GM19468 (cell line): ENCODE data around the gene SEC24A.
"Not testable (repeated sequence)": the region's sequence is repeated elsewhere in the genome, so short reads cannot be mapped to it uniquely, and the experiment has no call there.

Experiments
- ATAC-seq: cut with Tn5 transposase; IDR thresholded peaks from one replicate; pipeline ENCODE4 v1.9.1; 2021; ENCODE audit warnings: mild to moderate bottlenecking, moderate library complexity, moderate number of reproducible peaks; ENCODE audit not compliant: unreplicated experiment; ENCODE audit errors: extremely low read depth

SEC24A gene

DNA sequence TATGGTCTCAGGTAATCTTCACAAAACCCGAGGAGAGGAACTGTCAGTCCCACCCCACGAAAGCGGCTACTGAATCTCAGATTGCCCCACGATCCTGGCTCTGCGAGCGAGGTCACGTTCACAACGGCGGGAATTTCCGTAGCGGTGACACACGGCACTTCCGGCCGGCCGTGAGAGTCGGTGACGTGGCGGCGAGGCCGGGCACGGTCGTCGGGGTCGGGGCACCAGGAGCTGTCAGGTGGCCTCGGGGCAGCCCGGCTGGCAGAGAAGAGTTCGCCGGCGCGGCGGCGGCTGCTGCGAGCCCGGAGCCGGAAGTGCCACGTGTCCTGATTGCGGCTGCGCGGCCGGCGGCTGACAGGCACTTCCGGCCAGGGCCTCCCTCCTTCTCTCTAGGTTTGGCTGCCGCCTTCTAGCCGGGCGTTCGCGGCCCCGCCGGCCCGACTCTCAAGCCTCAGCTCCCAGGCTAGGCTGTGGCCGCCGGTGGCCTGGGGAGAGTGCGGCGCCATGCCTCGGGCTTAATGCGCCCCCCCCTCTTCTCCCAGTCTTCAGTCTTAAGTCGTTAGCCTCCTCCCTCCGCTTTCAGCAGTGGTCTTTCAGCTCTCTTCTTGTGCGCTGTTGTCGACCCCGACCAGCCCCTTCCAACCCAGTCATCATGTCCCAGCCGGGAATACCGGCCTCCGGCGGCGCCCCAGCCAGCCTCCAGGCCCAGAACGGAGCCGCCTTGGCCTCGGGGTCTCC lies at the start of gene SEC24A:
SEC24A (plus strand) TSS at position 361 of the 738 bp plus-strand sequence; CDS start at position 653, 292 bp downstream.
- peak; percentile 73 for ATAC-seq

DNA sequence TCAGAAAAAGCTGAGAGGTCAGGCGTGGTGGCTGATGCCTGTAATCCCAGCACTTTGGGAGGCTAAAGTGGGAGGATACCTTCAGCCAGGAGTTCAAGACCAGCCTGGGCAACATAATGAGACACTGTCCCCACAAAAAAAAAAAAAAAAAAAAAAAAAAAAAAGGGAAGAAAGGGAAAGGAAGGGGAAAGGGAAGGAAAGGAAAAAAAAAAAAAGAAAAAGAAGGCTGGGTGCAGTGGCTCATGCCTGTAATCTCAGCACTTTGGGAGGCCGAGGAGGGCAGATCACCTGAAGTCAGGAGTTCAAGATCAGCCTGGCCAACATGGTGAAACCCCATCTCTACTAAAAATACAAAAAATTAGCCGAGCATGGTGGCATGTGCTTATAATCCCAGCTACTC lies 48.8 kb upstream of the SEC24A start:
- not testable (repeated sequence) for ATAC-seq

DNA sequence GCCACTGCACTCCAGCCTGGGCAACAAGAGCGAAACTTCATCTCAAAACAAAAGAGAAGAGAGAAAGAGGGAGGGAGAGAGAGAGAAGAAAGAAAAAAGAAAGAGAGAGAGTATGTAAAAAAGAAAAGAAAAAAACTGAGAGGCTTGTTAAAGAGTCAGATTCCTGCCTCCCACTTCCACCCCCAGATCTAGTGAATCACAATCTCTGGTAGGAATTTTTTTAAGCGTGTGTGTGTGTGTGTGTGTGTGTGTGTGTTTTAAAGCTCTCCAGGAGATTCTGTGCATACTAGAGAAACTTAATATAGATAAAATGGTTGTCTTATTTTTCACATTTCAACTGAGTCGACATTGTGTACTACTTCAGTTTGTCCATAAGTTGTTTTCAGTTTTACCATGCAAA lies 48.0 kb upstream of the SEC24A start:
- no peak for ATAC-seq

DNA sequence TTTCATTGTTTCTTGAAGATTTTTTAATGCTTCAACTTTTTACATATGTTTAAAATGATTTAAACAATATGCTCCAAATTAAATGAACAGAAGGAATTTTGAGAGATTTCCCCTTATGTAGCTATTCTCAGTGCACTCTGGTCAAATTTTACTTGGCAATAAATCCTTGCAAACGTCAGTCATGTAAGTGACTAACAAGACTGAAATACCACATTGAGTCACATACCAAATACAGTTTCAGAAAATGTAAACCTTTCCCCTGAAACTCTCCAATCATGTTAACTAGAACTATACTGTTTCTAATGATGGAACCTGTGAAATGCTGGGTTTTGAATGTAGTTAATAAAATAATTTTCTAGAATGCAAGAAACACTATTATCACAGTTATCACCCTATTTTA lies 45.5 kb upstream of the SEC24A start:
- no peak for ATAC-seq

DNA sequence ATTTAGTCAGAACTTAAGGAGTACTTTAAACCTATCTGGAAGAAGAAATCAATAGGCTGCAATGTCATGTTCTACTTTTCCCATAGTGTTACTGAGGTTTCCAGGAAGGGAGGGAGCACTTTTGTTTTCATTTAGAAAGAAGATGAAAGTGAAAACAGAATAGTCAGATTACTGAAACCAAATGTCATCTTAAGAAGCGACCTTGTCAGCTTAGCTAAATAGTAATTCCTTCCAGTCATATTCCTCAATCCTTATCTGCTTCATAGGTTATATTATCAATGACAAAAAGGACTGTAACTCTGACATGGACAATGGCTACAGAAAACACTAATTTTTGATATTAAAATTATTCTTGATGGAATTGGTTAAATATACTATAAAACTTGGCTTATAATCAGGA lies 43.7 kb upstream of the SEC24A start:
- ATAC-seq: no peak

DNA sequence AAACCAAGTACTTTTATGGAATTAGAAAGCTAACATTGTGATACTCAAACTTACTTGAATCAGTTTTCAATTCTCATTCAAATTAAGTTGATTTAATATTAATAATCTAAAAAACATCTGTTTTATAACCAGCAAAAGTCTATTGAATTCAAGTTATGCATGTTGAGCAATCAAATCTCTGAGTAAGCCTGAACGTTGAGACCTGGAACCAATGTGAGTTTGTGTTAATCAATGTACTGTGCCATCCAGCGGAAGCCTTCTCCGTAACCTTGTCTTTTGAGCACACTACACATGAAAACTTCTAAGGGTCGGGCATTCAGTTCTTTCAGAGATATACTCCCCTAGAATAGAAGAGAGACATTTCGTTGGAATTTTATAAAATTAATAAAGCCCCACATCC lies 41.9 kb upstream of the SEC24A start:
- no peak for ATAC-seq

DNA sequence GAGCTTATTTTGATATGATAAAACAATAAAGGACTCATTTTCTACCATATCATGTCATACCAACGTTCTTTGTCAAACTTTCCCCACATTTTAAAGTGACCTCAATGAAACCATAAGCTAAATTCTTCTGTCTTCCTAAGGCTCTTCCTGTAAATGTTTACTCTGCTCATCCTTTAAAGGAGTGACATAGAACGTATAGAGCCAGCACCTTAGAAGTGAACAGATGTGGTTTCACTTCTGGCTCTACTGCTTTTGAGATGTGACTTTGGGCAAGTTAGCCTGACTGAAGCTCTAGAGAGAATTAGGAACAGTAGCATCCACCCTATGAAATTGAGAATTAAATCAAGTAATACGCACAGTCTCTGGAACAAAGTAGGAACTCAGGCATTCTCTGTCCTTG lies 40.0 kb upstream of the SEC24A start:
- ATAC-seq: no peak

DNA sequence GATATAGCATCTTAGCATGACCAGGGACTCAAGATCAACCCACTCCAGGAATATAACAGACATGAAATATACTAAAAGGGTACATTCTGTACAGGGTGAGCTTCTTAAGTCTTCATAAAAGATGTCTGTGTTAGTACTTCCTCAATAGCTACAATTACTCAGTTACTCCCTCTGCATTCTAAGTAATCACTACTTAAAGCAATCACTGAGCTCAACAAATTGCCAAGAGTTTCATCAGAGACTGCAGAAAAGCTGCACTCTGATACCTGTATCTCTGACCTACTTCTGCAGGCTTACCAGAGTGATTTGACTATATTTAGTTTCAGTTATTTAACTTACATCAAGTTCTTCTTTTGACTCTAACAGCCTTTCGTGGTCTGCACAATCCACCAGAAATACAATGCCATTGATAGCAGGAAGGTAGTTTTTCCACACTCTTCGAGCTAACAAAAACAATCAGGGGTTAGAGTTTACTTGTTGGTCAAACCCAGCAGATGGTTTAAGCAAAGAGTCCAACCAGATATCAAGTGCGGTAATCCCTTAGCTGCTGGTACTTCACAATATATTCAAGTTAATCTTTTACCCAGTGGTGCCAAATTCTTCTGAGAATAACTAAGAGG lies 39.2 kb upstream of the SEC24A start:
- no peak for ATAC-seq

DNA sequence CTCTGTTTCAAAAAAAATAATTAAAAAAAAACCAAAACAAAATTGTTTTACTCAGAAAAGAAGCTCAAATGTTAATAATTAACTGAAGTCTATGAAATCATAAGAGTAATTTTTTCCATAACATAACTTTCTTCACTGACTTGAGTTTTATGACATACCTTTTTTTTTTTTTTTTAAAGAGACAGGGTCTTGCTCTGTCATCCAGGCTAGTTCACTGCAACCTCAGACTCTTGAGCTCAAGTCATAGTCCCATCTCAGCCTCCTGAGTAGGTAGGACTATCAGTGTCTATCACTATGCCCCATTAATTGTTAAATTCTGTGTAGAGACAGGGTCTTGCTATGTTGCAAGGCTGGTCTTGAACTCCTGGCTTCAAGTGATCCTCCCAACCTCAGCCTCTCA lies 37.9 kb upstream of the SEC24A start:
- no peak for ATAC-seq

DNA sequence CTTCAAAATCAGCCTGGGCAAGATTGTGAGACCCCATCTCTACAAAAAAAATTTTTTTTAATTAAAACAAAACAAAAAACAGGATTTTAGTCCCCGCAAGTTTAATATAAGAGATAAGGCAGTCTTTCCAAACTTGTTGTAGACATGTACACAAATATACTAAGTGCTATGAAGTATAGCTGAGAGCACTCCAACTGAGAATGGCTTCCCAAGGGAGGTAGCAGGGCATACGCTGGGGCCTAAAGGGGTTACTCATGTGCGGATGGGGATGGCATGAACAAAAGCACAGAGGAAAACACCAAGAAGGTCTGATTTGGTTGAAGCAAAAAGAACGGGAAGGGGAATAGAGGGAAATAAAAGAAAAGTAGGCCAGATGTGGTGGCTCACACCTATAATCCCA lies 37.1 kb upstream of the SEC24A start:
- ATAC-seq: no peak

DNA sequence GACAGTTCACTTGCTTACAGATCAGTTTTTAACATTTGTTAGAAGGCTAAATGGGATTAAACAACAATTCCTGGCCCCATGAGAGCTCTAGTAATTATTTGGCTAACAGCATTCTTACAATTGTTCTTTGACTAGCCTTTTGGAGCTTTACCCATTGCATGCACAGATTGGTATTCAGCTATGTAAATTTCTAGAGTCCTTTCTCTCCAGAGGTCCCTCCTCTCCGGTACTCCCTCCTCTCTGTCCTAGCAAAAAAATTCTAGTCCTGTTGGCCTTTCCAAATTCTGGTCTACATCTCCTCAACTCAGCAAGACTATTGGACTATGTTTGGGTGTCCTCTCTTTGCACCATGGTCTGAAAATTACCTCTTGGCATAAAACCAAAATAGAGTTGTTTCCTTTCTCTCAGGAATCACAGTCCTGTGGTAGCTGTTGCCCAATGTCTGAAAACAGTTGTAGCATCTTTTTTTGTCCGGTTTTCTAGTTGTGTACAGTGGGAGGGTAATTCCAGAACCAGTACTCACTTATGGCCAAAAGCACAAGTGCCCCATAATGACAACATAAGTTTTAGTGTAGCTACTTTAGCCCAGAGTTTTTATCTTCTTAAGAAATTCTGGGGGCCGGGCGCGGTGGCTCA lies 34.0 kb upstream of the SEC24A start:
- no peak for ATAC-seq

DNA sequence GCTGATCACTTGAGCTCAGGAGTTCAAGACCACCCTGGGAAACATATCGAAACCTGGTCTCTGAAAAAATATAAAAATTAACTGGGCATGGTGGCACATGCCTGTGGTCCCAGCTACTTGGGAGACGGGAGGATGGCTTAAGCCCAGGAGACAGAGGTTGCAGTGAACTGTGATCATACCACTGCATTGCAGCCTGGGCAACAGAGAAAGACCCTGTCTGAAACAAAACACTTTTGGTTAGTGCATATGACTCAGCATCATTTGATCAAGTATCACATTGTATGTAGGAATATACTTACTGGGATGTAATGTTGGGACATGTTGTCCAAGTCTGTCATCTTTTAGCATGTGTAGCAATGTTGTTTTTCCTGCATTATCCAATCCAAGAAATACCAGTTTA lies 28.0 kb upstream of the SEC24A start:
- ATAC-seq: no peak

DNA sequence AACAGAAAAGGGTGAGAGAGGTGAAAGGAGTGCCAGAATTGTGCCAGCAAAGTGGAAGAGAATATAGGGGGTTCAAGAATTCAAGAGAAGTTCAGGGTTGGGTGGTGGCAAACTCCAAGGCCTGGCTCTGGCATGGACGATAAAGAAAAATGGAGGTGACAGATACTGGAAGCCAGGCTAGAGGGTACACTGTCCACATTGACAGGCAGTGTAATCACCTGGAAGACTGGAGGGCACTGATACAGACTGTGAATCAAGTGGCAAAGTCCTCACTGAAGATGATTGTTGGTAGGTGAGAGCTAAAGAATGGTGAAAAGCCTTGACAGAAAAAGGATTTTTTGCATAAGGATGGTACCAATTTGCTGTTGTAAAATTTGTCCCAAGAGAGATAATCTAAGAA lies 23.0 kb upstream of the SEC24A start:
- ATAC-seq: no peak

DNA sequence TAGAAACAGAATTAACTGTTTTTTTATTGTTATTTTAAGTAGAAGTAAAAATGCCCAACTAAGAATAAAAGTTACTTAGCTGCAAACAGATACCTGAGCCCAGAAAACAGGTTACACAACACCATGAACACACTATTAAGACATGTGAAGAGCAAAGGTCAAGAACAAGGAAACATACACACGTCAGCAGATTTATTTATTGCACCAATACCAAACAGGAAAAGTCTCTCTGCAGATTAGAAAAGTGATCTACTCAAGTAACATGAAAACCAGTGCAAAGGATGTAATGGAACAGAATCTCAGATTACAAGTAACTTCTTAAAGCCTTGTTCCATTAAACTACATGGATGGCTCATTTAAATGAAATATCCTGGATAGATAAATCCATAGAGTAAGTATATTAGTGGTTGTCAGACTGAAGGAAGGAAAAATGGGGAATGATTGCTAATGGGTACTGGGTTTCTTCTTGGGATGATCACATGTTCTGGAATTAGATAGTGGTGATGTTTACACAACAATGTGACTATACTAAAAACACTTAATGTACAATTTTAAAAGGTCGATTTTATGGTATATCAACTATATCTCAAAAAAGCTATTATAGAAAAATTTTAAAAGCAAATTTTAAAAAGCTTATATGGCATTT lies 22.1 kb upstream of the SEC24A start:
- no peak for ATAC-seq

DNA sequence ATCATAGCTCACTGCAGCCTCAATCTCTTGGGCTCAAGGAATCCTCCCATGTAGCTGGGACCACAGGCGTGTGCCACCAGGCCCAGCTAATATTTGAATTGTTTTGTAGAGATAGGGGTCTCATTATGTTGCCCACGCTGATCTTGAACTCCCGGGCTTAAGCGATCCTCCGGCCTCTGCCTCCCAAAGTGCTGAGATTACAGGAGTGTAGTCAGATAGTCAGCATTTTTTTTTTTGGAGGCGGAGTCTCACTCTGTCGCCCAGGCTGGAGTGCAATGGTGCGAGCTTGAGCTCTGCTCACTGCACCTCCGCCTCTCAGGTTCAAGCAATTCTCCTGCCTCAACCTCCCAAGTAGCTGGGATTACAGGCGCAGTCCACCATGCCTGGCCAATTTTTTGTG lies 14.4 kb upstream of the SEC24A start:
- no peak for ATAC-seq

DNA sequence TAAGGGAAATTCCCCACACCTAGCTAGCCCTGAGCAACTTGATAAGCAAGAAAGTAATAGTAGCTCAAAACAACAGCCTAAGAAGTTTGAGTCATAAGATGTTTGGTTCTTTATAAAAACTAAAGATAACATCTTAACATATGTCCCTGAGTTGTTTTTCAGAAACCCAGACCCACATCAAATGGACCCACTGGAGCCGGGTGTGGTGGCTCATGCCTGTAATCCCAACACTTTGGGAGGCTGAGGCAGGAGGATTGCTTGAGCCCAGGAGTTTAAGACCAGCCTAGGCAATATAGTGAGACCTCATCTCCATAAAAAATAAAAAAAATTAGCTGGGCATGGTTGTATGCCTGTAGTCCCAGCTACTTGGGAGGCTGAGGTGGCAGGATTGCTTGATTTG lies 13.2 kb upstream of the SEC24A start:
- not testable (repeated sequence) for ATAC-seq

DNA sequence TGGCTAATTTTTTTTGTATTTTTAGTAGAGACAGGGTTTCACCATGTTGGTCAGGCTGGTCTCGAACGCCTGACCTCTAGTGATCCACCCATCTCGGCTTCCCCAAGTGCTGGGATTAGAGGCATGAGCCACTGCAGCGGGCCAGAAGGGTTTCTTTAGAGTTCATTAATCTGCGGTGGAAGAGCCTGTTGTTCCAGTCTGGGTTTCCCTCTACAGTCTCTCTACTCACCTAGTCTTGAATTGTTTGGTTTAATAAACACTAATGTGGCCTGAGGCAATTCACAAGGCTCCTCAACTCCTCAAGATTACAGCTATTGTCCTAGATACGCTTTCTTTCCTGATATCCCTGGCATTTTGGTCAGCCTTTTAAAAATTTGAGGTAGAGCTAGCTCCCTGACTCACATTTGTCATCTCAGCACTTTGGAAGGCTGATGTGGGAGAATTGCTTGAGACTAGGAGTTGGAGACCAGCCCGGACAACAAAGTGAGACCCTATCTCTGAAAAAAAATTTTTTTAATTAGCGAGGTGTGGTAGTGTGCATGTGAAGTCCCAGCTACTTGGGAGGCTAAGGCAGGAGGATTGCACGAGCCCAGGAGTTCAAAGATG lies 11.4 kb upstream of the SEC24A start:
- no peak for ATAC-seq

DNA sequence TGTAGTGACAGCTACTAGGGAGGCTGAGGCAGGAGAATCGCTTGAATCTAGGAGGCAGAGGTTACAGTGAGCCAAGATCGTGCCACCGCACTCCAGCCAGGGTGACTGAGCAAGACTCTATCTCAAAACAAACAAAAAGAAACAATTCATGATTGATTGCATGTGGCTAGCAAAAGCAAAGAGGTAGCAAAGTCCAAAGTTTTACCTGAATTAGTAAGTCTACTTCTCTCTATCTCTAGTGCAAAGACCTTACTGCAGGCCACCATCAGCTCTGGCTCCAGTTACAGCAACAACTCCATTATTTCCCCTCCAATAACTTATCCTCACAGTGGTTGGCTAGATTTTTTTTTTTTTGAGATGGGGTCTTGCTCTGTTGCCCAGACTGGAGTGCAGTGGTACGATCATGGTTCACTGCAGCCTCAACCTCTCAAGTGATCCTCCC lies 9.8 kb upstream of the SEC24A start:
- ATAC-seq: no peak

DNA sequence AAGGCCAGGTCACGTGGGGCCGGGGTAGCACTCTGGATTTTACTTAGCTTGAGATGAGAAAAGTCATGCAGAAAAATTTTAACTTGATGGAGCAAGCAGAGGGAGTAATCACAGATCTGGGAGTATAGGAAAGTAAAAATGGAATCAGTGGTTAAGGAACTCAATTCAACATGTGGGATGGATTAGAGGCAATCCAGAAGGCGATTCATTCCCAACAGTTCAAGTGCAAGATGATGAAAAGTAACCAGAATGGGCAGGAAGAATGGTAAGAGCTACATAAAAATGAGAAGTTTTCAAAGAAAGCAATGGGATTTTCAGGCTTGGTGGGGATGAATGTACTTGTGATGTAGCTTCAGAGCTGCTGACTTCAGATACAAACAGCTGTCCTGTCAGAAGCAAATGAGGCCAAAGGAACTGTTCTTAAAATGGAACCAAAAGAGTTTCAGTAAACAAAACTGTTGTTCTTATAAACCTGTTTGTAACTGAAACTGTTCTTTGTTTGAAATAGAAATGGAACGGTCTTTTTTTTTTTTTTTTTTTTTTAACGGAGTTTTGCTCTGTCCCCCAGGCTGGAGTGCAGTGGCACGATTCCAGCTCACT lies 5.6 kb upstream of the SEC24A start:
- ATAC-seq: peak; percentile 58

DNA sequence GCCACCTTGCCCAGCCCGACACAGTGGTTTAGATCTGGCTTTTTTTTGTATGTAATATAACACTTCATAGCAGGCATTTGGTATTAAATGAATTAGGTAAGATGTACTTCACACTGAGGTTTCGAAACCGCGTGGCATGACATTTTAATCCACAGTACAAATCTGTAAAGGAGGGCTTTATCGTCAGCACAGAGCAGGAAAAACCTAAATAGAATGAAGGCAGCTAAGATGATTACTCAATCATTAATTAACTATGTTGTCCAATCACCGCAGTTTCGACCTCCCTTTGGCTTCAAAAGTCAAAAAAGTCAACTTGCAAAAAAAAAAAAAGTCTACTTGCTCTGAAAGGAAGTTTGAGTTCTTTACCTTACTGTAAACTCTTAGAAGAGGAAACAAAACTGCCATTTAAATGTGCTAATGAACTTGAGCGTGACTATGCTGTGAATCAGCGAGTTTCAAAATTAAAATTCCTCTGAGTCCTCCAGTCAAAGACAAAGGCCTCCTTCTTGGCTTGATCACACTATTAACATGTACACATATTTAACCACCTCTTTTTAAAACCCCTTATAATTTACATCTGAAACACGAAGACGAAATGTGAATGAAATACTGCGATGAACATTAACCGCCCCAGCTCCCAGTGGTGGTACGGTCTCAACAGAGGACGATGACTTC lies 698 bp upstream of the SEC24A start:
- ATAC-seq: peak; percentile 14
